GM19438 (cell line): Measurements from ENCODE around the gene KLHL35.

Experiments
- ATAC-seq: cut with Tn5 transposase; IDR thresholded peaks from one replicate; pipeline ENCODE4 v1.9.1; 2021; ENCODE audit warnings: low read depth; ENCODE audit not compliant: unreplicated experiment

KLHL35 gene

GRCh38 chr11:75442161-75442885 is 9.3 kb upstream of the KLHL35 start:
- ATAC-seq = no peak

GRCh38 chr11:75441804-75442132 is 8.8 kb upstream of the KLHL35 start:
- ATAC-seq = no peak

DNA sequence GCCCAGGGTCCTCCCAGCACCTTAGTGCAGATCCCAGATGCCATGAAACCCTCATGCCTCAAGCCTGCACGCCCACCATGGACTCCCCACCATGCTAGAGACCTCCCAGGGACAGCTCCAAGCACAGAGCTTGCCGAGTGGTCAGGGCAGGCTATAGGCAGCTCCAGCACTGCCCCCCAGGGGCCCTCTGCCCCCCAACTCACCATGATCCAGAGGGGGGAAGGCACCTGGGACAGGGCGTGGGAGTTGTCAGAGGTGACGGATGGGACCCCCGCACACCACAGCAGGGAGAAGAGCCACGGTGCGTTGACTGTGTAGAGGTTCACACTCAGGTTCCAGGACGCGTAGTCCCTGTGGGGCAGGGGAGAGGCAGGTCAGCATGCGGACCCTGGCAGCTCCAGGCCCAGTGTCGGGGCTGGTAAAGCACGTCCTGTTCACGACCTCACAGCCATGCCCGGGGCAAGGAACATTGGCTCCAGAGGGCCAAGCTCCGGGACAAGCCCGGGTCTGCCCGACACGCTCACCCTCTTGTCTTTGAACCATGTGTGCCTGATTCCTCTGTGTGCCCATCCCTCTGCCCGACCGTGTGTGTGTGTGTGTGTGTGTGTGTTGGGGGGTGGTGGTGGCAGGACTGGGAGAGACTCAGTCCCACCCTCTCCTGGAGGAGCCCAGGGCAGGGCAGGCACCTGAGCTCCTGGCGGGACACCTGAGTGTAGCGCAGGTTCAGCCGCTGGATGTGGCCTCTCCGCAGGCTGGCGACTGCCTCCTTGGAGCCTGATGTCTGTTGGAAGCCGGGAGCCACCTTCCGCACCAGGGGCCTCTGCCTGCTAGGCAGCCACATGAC is 8.2 kb upstream of the KLHL35 start:
- no peak for ATAC-seq

- ATAC-seq = no peak
These were observed 6.6 kb upstream of the KLHL35 start for GRCh38 chr11:75439495-75440120.

DNA sequence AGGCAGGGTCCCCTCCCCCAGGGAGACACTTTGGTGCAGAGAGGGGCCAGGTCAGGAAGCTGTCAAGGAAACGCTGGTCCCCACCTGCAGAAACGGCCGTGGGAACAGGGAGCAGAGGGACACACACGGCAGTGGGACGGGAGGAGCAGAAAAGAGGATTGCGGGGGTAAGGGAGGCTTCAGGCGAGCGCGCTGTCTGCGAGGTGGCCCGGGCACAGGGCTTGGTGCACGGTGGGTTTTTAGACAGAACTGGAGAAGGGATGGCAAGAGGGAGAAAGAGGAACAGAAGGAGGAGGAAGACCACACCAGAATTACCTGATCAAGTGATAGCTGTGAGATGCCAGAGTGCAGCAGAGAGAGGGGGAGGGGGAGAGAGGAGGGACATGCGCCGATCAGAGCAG is 6.0 kb upstream of the KLHL35 start:
- ATAC-seq = no peak

DNA sequence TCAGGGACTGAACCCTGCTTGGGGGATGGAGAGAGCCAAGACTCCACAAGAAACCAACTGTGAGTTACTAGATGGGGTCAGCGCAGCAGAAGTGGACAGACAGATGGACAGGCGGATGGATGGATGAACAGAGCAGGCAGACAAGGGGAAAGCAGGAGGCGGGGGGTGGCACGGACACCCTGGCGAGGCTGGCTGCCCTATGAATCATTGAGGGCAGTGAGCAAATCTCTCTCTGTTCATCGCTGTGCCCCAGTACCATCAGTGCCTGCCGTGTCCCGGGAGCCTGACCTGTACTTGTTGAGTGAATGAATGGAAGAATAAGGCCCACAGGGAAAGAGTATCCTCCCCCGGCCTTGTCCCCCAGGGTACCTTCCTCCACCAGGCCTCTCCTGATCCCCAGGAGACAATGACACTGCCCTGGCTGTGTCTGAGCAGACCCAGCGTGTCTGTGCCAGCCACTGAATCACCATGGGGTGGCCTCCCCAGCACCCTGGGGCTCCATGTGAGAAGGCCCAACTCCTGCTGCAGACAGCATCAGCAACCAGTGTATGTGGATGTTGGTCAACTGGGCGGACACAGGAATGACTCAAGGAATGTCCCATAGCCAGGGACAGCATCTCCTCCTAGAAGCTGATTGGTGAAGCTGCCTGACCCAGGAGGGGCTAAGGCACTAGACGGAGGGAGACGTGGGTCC is 5.1 kb upstream of the KLHL35 start:
- ATAC-seq = no peak

DNA sequence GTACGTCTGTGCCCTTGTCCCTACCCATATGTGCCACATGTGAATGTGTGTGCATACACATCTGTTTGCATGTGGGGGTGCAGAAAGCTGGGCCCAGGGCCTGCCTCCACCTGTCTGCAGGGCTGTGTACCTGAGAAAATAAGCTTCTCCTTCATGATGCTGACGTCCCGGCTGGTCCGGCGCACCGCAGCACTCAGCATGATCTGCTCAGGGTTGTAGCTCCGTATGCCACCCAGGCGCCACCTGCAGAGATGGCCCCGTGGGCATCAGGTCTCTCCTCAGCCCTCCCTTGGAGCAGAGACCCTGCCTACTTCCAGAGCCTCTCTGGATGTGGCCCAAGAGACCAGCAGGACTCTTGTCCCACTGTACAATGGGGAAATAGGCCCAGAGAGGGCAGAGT is 3.8 kb upstream of the KLHL35 start:
- no peak for ATAC-seq

DNA sequence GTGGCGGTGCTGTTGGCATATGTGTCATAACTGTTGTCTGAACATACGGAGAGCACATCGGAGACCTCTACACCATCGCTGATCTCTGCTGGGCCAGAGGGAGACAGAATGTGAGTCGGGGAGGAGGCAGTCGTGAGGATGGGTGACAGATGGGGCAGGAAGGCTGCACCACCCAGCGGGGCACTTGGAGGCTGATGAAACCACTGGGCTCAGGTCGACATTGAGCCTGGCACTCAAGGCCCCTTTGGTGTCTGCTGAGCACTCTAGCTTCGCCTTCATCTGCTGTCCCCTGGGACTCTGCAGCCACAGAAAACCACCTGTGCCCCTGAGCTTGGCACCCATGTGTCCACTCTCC is 2.5 kb upstream of the KLHL35 start:
- no peak for ATAC-seq

DNA sequence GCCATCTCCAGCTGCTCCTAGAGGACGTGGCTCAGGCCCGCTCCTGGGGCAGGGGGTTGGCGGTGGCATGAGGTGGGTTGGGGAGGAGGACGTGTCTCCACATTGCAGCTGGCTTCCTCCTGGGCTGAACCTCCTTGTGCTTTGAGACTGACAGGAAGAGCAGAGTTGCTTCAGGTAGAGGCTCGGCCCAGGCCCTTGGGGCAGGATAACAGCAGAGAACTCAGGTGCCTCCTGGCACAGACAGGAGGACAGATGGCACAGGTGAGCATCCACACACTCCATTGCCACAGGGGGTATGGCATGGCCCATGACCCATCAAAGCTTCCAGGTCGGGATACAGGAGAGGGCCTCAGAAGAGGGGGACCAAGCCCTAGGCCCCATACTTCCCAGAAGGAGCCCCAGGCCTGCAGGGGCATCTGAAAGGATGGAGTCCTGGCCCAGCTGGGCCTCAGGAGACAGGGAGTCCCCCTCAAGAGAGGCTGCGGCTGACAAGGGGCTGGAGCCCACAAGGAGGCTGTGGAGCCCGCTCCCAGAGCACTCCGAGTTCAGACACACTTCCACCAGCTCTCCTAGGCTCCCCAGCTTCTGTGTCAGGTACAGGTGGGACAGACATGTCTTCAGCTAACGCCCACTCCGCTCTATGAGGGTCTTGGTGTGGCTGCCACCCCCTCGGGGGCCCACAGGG is 2.0 kb upstream of the KLHL35 start:
- no peak for ATAC-seq

GRCh38 chr11:75434051-75434450 is 1.0 kb upstream of the KLHL35 start:
- ATAC-seq = no peak

DNA sequence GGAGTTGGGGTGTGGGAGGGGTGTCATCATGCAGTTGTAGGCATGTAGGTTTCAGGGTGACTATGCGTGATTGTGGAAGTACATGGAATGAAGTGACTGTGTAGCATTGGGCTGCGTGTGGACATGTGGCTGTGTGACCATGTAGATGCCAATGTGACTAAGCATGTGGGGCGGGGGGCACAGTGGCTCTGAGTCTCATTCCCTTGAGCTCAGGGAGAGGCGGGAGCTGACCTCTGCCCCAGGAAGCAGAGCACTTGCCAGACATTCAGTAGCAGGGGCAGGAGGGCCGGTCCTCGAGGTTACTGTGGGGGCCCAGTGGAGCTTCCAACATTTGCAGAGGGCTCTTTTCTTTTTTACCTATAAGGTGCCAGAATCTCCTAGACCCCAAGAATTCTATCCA is 440 bp upstream of the KLHL35 start:
- no peak for ATAC-seq

- no peak for ATAC-seq
These were observed 1.2 kb downstream of the KLHL35 start for GRCh38 chr11:75431533-75432525.

DNA sequence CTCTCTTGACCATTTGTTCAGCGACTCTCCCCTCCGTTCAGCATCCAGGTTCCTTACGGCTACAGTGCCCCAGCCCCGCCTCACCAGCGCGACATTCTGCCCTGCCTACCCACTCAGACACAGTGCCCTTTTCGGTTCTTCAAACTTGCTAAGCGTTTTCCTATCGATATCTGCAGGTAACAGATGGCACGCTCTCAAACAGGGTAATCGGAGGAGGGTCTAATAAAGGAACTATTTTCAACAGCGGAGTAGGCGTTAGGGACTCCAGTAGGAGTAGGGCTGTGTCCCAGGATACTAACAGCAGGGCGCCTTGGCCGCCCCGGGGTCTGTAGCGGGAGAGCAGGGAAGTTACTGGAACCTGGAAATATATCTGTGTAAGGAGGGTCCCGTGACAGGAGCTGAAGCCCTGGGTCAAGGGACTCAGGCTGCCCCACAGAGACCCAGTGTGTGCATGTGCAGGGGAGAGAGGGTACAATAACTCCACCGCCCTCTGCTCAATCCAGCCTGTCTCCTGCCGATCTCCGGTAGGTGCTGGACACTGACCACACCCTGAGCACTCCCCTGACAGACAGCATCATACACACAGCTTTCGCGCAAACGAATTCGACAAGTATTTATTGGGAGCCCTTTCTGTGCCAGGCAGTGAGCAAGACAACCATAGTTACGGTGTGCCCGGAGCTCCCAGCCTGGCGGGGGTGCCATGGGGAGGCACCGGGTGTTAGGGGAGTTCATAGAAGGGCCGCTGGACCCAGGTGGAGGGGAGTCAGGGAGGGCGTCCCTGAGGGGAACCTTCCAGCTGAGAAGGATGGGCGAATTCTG is 2.1 kb downstream of the KLHL35 start:
- ATAC-seq = no peak

GRCh38 chr11:75429902-75430713 is 2.9 kb downstream of the KLHL35 start:
- ATAC-seq = no peak

- no peak for ATAC-seq
These were observed 3.4 kb downstream of the KLHL35 start for GRCh38 chr11:75429641-75429901.

DNA sequence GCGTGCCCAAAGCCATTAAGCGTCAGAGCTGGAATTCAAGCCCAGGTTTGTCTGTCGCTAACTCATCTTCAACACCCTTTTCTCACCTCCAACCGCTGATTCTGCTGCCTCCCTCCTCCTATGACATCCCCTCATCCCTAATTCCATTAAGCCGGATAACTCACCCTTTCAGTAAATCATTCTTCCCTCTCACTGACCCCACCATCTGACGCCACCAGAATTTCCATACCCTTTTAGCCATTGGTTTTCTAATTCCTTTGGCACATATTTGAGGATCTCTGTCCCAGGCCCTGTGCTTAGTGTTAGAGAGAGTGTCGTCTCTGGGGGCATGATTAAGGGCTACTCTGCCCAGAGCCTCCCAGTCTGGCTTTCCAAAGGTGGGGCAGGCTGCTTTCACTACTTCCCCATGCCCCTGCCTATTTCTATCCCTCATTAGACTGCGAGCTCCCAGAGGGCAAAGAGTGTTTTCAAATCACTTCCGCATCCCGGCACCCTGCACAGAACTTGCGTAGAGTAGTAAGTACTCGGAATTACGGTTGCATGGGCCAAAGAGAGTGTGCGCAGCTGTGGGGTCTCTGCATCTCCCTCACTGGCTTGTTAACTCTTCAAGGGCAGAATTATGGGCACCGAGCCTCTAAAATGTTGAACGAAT is 3.9 kb downstream of the KLHL35 start:
- no peak for ATAC-seq

GRCh38 chr11:75428281-75428724 is 4.7 kb downstream of the KLHL35 start:
- no peak for ATAC-seq

GRCh38 chr11:75427181-75427580 is 5.8 kb downstream of the KLHL35 start:
- ATAC-seq = no peak
